ENCODE results near the gene STRN. TPM values are rescaled to one million over a fixed set of nuclear protein-coding genes. Genes with fewer than 3 reads are reported as not detected.

The STRN gene
- polyA plus RNA-seq, 3 donors: 23.7 to 25.6 (median 25.3) TPM

DNA sequence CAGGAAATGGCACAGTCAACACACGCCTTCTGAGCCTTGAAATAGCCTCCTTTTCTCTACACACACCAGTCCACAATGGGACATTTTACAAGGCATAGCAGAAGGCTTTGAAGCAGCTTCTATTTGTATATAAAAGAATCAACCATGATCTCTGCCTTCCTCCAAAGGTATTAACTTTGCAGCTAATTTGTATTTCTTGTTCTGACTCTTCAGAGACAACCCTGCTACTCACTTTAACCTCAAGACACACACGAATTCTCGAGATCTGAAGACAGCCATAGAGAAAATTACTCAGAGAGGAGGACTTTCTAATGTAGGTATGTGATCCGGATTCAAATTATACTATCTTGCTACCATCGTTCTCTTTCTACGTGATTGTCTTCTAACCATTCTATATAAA is 165.2 kb downstream of the STRN start:
- DNase-seq (ENCODE audit: low read depth in 3 of 3, low spot score in 2 of 3): no peak

DNA sequence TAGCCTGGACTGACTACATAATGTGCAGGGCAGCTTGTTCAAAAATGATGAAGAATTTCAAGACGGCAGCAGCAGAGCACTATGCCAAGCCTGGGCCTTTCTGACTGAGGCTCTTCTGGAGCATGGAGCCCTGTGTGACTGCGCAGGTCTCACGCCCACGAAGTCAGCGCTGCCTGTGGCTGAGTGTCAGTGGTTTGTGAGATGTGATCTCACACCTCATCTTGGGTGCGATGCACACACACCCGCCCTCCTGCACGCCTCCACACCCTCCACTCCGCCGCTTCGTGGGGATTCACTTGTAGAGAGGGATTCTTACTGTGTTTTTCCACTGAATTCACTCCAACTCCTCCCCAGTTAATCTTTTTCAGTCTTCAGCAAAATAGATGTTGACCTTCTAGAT is 166.0 kb downstream of the STRN start:
- no peak for DNase-seq (ENCODE audit: low read depth in 3 of 3, low spot score in 2 of 3)

DNA sequence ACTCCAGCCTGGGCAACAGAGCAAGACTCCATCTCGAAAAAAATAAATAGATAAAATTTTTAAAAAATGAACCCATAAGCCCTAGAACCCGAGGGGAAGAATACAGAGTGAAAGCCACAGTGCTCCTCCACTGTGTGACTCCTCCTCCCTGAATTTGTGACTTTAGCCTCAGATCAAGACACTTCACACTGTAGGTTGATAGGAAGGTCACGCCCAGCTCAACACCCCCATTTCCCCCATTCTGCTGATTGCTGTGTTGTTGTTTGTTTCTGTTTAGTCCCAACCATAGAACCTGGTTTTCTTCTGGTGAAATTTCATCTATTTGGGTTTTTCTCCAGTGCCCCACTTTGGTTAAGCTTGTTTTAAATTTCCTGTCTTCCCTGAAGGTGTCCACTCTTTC is 167.6 kb downstream of the STRN start:
- no peak for DNase-seq (ENCODE audit: low read depth in 3 of 3, low spot score in 2 of 3)

DNA sequence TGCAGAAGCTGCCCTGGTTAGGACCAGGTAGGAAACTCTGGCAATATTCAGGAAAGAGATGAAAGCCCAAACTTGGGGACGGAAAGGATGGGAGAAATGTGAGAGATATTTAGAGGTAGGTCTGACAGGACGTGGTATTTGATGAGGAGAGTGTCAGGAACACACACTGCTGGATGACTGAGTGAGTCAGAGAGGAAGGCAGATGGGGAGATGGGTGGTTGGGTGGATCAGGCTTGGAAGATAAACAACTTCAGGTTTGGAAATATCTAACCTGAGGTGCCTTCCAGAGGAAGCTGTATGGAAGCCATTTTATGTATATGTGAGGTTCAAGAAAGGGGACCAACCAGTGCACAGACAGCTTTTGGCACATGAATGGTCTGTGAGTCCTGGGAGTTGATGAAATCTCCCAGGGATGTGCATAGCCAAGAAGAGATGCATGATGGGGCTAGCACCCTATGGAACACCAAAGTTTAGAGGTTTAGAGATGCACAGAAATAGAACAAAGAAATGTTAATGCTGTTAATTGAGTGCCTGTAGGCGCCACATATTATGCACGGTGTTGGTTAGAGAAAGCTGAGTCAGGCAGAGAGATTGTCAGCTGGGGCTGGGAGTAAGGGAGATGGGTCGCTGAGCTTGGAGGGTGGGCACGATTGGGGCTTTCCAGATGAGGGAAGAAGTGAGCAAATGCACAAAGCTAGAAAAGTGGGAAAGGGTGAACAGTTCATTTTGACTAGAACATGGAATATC is 168.8 kb downstream of the STRN start:
- DNase-seq (ENCODE audit: low read depth in 3 of 3, low spot score in 2 of 3): no peak

Other genes starting within 250 kb of the STRN start
- gene HEATR5B, start 117.8 kb upstream of the STRN start, polyA plus RNA-seq (ENCODE audit: insufficient read length in 3 of 3): 10 to 100 TPM; 22.9 to 25.1 (median 22.9) TPM
- 10 to 100 TPM; 10.2 to 12.2 (median 10.8) TPM for gene GPATCH11, start 118.0 kb upstream of the STRN start, polyA plus RNA-seq (ENCODE audit: insufficient read length in 3 of 3)
- gene EIF2AK2, start 190.4 kb upstream of the STRN start, polyA plus RNA-seq (ENCODE audit: insufficient read length in 3 of 3): 10 to 100 TPM; 33.4 to 36.7 (median 34.0) TPM
- not detected for gene SULT6B1, start 222.1 kb upstream of the STRN start, polyA plus RNA-seq (ENCODE audit: insufficient read length in 3 of 3)
- 10 to 100 TPM; 55.3 to 56.9 (median 56.6) TPM for gene CEBPZOS, start 230.0 kb upstream of the STRN start, polyA plus RNA-seq (ENCODE audit: insufficient read length in 3 of 3)

Measured in right renal cortex interstitium (tissue), 3 donors.